ENCODE results near the gene PPP1R9B.

PPP1R9B gene

GRCh38 chr17:50088952-50089825 is 61.3 kb downstream of the PPP1R9B start:
- DNase-seq (no peak), ATAC-seq (no peak)

DNA sequence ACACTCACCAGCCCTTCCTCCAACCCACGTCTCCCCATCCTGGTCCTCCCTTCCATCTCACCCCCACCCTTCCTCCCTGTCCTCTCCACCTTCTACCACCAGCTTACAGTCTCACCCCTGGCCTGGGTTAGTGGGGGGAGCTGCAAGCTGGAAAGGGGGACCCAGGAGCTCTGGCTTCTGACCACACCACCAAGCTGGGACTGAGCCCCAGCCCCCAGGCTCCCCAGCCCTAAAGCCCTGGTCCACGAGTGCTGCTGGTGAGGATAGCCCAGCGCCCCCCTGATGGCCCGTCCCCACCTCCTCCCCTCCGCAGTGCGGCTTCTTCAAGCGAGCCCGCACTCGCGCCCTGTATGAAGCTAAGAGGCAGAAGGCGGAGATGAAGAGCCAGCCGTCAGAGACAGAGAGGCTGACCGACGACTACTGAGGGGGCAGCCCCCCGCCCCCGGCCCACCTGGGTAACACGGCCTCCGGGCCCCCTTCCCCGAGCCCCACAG is 62.5 kb downstream of the PPP1R9B start:
- ATAC-seq (no peak), DNase-seq (no peak)

DNA sequence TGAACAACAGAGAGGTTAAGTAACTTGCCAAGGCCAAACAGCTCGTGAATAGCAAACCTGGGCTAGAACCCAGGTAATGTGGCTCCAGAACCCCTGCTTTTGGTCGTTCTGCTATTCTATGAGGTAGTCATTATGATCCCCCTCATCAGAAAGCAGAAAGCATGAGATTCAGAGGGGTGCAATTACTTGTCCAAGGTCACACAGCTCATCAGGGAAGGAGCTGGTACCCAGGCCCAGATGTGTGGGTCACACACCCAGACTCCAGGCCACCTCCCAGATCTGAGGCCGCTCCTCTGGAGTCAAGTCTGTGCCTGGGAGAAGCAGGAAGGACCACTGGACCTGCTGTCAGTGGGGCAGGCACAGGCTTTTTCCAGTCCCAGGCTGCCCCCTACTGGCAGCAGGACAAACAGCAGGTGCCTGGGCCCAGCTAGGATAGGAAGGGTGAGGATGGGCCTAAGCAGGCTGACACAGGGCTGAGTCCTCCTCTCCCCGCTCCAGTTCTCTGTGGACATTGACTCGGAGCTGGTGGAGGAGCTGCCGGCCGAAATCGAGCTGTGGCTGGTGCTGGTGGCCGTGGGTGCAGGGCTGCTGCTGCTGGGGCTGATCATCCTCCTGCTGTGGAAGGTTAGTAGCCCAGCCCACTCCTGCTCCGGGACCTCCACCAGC is 63.1 kb downstream of the PPP1R9B start:
- peak; percentile 78 for ATAC-seq
- peak; percentile 83 for DNase-seq
